ENCODE measurements around the gene TNFRSF6B.

Gene TNFRSF6B

GRCh38 chr20:63682384-63683139, 13.9 kb upstream of the TNFRSF6B start:
- intact Hi-C loops (cut with DNase I) = no loop called here
- DNase-seq = peak in 8 of 10 donors; percentile 59 to 94 (median 78)

- no peak for DNase-seq
- intact Hi-C loops (cut with DNase I) = no loop called here
Observed at GRCh38 chr20:63685269-63686026, 11.0 kb upstream of the TNFRSF6B start.

GRCh38 chr20:63686094-63686491, 10.4 kb upstream of the TNFRSF6B start:
- intact Hi-C loops (cut with DNase I) = no loop called here

GRCh38 chr20:63686492-63687321, 9.7 kb upstream of the TNFRSF6B start:
- no peak for DNase-seq
- intact Hi-C loops (cut with DNase I) = no loop called here

More at GRCh38 chr20:63686094-63686491, 10.4 kb upstream of the TNFRSF6B start:
- DNase-seq = no peak

GRCh38 chr20:63687419-63688178, 8.9 kb upstream of the TNFRSF6B start:
- no peak for DNase-seq
- intact Hi-C loops (cut with DNase I) = no loop called here

GRCh38 chr20:63688228-63689045, 8.0 kb upstream of the TNFRSF6B start:
- no peak for DNase-seq

GRCh38 chr20:63689046-63690002, 7.1 kb upstream of the TNFRSF6B start:
- no peak for DNase-seq
- intact Hi-C loops (cut with DNase I) = no loop called here

More at GRCh38 chr20:63688228-63689045, 8.0 kb upstream of the TNFRSF6B start:
- intact Hi-C loops (cut with DNase I) = no loop called here

GRCh38 chr20:63690003-63690897, 6.2 kb upstream of the TNFRSF6B start:
- DNase-seq = no peak
- intact Hi-C loops (cut with DNase I) = no loop called here

- intact Hi-C loops (cut with DNase I) = no loop called here
- no peak for DNase-seq
Observed at GRCh38 chr20:63690898-63691710, 5.3 kb upstream of the TNFRSF6B start.

GRCh38 chr20:63691711-63692435, 4.6 kb upstream of the TNFRSF6B start:
- intact Hi-C loops (cut with DNase I) = no loop called here
- peak in 1 of 10 donors; percentile 6 for DNase-seq

- DNase-seq = peak in 2 of 10 donors; percentile 4 to 72
- intact Hi-C loops (cut with DNase I) = no loop called here
Observed at GRCh38 chr20:63692436-63693082, 3.9 kb upstream of the TNFRSF6B start.

- no peak for DNase-seq
- intact Hi-C loops (cut with DNase I) = no loop called here
Observed at GRCh38 chr20:63693083-63693732, 3.2 kb upstream of the TNFRSF6B start.

GRCh38 chr20:63693733-63694583, 2.5 kb upstream of the TNFRSF6B start:
- intact Hi-C loops (cut with DNase I) = no loop called here

More at GRCh38 chr20:63693733-63694583, 2.5 kb upstream of the TNFRSF6B start:
- peak in 1 of 10 donors; percentile 76 for DNase-seq
